Kidney glomerular epithelial cell (primary cell): Measurements from ENCODE around the gene EFCAB5.
"Not testable (repeated sequence)": the region's sequence is repeated elsewhere in the genome, so short reads cannot be mapped to it uniquely, and the experiment has no call there.

Experiments used
- DNase-seq: peaks from one replicate; lab custom pipeline; 2025; lab: John Stamatoyannopoulos, UW

Gene EFCAB5

DNA sequence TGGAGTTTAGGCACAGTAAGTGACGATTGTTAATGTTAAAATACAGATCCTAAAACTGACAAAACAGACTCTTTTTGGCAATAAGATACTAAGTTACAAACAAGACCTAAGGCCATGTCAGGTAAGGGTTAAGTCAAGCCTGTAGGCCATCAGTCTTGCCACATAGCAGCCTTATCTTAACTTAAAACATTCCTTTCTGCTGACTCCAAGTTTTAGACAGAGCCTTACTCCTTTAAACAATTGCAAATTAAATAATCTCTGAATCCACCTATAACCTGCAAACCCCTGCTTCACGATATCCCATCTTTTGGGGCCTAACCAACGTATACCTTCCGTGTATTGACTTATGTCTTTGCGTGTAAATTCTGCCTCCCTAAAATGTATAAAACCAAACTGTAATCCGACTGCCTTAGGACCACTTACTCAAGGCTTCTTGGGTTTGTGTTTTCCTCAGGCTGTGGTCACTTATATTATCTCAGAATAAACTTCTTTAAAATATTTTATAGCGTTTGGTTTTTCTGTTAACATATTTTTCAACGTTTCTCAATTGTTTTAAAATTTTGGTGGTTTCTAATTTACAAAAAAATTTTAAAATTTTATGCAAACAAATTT is 64.4 kb downstream of the EFCAB5 start:
- DNase-seq, result peak; percentile 22

DNA sequence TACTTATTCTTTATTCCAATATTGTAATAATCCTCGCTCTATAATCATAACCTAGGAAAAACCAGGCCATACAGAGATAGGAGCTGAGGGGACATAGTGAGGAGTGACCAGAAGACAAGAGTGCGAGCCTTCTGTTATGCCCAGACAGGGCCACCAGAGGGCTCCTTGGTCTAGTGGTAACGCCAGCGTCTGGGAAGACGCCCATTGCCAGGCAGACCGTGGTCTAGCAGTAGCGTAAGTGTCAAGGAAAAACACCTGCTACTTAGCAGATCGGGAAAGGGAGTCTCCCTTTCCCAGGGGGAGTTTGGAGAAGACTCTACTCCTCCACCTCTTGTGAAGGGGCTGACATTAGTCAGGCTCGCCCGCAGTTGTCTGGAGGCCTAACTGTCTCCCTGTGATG is 70.5 kb downstream of the EFCAB5 start:
- DNase-seq, result not testable (repeated sequence)

DNA sequence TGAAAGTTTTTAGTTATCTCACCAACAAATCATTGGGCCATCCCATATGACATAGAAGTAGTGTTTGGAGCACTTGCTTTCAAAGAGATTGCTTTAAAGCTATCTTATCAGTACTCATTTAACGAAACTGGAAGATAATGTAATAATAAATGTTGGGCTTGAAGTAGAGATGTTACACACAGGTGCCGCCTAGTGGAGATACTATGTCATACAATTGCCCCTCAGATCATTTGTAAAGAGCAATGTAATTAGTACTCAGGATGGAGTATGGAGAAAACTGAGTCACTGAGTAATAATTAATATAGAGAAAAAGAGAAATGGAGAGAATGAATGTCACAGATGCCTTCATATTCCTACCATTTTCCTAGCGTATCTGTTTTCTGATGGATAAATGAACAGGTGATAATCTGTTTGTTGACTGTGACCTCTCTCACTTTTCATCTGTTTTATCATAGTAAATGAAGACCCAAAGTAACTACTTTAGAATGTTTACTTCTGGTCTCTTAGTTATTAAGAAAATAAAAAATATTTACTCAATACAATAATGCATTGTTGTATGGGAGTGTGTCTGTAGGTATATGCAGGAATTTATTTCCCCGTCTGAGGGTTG is 80.4 kb downstream of the EFCAB5 start:
- DNase-seq, result peak; percentile 60

- not testable (repeated sequence) for DNase-seq
Measured at GRCh38 chr17:30025325-30025724, 83.9 kb downstream of the EFCAB5 start.

GRCh38 chr17:30027676-30028075 is 86.2 kb downstream of the EFCAB5 start:
- no peak for DNase-seq

GRCh38 chr17:30031214-30031869 is 89.9 kb downstream of the EFCAB5 start:
- DNase-seq, result no peak

DNA sequence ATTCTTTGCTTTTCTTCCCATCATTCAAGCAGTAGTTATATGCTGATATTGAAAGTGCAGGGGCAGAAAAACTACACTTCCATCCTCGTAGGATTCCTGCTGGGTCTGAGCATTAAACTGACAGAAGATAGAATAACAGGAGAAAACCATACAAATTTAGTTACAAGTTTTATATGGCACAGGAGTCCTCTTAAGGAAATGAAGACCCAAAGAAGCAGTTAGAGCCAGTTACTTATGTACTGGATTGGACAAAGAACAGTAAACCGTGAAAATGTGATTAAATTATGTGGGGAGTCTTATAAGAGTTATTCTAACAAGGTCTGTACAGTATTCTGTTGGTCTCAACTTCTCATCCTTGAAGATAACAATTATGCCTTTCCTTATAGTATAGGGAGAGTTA is 93.9 kb downstream of the EFCAB5 start:
- DNase-seq, result no peak

GRCh38 chr17:30040719-30041518 is 99.5 kb downstream of the EFCAB5 start:
- peak; percentile 15 for DNase-seq

GRCh38 chr17:30041551-30041950 is 100.1 kb downstream of the EFCAB5 start:
- no peak for DNase-seq

DNA sequence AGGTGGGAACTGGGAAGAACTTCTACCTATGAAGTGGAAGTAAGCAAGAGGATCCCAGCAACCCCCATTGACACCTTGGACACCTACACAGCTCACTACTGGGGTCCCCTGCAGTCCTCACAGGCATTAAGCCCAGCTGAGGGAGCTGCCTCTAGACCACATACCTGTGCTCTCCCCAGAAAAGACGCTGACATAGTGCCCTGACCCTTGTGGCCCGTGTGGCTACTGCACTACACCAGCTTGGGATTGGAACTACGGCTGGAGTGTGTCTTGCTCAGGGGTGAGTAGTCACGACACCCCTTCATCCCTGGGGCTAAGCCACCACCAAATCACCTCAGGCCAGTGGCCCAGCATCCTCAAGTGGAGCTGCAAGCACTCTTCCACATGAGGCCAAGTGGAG is 120.9 kb downstream of the EFCAB5 start:
- DNase-seq, result no peak

GRCh38 chr17:30064738-30065137 is 123.3 kb downstream of the EFCAB5 start:
- DNase-seq, result no peak

GRCh38 chr17:30068465-30068864 is 127.0 kb downstream of the EFCAB5 start:
- no peak for DNase-seq

DNA sequence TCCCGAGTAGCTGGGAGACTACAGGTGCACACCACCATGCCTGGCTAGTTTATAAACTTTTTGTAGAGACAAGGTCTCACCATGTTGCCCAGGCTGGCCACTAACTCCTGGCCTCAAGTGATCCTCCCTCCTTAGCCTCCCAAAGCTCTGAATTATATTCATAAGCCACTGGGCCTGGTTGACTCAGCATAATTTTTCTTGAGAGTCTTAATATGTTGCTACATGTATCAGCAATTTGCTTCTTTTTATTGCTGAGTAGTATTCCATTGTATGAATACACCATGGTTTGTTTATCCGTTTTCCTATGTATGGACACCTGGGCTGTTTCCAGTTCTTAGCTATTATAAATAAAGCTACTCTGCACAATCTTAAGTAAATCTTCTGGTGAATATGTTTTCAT is 132.8 kb downstream of the EFCAB5 start:
- no peak for DNase-seq

- DNase-seq, result no peak
Measured at GRCh38 chr17:30074730-30075129, 133.3 kb downstream of the EFCAB5 start.

DNA sequence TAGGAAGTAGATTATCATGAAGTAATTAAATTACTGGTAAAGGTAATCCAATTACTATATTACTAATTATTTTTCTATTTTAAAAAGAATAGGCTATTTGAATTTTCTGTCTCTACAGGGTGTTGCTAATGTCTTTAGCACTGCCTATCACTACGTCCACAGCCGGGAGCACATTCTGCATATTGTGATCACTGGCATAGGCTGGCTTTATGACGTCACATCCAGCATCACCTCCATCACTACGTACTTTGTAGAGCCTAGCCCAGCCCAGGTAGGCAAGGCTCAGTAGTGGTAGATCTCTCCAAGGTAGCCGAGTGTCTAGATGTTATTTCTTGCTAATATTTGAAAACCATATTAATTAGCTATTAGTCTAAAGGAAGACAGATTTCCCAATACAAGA is 141.3 kb downstream of the EFCAB5 start:
- DNase-seq, result no peak

GRCh38 chr17:30084788-30085187 is 143.4 kb downstream of the EFCAB5 start:
- DNase-seq, result no peak

DNA sequence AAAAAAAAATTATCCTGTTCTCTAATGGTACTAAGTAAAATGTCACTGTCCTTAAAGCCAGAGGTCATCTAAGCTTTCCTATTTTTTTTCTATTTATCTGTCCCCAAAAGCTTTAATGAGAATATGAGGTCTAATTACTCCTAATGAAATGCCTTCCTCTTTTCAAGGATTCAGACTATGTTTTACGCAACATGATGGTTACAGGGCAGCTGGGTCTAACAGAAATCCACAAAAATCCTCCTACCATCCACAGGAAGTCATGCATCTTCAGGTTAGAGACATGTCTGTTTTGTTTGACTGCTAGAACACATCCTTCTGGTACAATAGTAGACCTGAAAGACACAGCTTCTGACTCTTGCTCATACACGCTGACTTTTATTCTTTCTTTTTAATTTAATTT is 145.5 kb downstream of the EFCAB5 start:
- DNase-seq, result no peak

GRCh38 chr17:30087431-30087830 is 146.0 kb downstream of the EFCAB5 start:
- DNase-seq, result not testable (repeated sequence)

DNA sequence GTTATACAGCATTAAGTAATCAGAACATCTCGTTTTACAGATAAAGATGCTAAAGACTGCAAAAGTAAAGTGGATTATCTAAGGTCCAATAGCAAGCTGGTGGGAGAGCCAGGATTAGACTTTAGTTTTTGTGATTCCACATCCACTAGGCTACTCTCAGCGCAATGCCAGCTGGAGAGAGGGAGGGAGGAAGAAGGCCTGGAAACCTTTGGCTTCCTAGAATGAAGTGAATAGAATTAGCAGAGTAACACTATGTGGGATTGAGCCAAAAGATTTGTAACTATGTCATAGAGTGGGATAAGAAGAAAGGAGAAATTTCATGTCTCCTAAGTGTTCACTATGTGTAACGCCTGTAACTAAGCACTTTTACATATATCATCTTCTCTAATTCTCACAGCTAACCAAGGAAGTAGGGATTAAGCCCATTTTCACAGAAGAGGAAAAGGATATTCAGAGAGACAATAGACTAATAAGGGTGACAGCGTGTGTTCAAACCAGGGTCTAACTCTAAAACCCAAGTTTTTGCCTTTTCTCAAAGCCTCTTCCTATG is 149.8 kb downstream of the EFCAB5 start:
- no peak for DNase-seq

DNA sequence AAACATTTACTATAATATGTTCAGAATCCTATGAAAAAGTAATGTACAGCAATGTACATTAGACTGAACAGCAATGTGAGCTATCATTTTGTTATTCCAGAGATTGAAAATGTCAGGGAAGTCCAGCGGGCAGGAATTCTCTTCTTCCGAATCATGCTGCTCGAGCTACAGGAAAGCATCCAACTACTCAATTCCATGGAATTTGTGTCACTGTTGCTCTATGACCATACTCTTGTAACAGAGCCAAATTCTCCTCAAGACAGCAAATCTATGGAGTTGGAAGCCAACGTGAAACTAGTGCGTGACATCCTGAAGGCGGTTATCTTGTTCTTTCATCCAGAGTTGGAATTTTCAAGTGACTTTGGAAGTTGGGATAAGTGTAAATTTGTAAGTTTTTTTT is 150.3 kb downstream of the EFCAB5 start:
- DNase-seq, result peak; percentile 44

DNA sequence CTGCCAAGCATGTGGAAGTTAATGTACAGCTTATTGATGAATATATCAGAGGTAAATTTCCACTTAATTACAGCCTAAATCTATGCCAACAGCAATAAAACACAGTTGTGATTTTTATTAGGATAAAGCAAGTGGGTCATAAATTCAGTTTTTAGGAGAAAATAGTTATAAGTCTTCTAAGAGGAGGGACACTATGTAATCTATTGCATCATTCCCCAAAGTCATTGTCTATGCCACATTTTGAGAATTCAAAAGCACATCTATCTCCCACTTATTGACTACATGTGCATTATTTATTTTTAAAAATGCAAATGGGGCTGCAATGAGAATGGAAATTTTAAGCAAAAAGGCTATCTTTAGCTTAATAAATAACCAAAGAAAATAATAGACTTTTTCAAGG is 151.5 kb downstream of the EFCAB5 start:
- DNase-seq, result no peak

GRCh38 chr17:30093463-30094147 is 152.2 kb downstream of the EFCAB5 start:
- peak; percentile 63 for DNase-seq
